Measurements from ENCODE around the gene VDAC1. TPM values are rescaled to one million over a fixed set of nuclear protein-coding genes. Genes with fewer than 3 reads are reported as not detected.
"Not testable (repeated sequence)": the region's sequence is repeated elsewhere in the genome, so short reads cannot be mapped to it uniquely, and the experiment has no call there.

The VDAC1 gene
- total RNA-seq, 1 donor from 2014 or later: 501 TPM

- H3K27me3 ChIP-seq (ENCODE audit: low read depth): no peaks in the 10 kb centered on the region
- DNase-seq: no peak
- intact Hi-C loops (cut with micrococcal nuclease): no loop called here
- no peaks in the 10 kb centered on the region for H3K9me3 ChIP-seq (replicated peaks)
- H3K27ac ChIP-seq (replicated peaks): no peak overlapping the region
- TF ChIP-seq CTCF (IDR thresholded peaks at IDR 0.05; ENCODE audit: borderline replicate concordance): no peak
- no peaks in the 10 kb centered on the region for H3K4me1 ChIP-seq
- H3K4me3 ChIP-seq: no peak overlapping the region
- H3K36me3 ChIP-seq: no peaks in the 10 kb centered on the region
Observed at GRCh38 chr5:134038138-134038537, 33.4 kb upstream of the VDAC1 start.

DNA sequence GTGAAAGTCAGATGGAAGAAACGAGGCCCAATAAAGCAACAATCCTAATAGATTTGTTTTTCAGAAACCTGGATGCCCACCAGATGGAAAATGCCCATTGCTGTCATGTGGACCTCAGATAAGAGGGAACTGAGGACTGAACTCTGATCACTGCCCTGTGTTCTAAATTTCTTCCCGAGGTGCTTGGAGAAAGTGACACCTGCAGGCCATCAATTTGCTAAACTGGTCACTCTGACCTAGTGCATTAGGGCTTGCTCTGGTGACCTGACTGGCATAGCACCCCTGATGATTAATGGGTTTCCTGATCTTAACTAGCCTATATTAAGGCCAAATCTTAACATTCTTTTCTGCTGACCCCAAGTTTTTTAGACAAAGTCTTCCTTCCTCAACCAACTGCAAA, 32.4 kb upstream of the VDAC1 start:
- intact Hi-C loops (cut with micrococcal nuclease): no loop called here

GRCh38 chr5:134034326-134034725, 29.6 kb upstream of the VDAC1 start:
- TF ChIP-seq CTCF (IDR thresholded peaks at IDR 0.05; ENCODE audit: borderline replicate concordance): no peak
- Histone ChIP-seq H3K36me3 (no peaks in the 10 kb centered on the region), H3K4me3 (no peak overlapping the region), H3K4me1 (no peaks in the 10 kb centered on the region), H3K27ac (replicated peaks) (no peak overlapping the region), H3K27me3 (ENCODE audit: low read depth) (no peaks in the 10 kb centered on the region), H3K9me3 (replicated peaks) (no peaks in the 10 kb centered on the region)
- no peak for DNase-seq
- intact Hi-C loops (cut with micrococcal nuclease): no loop called here

More for the DNA sequence above, 32.4 kb upstream of the VDAC1 start:
- Histone ChIP-seq H3K36me3 (no peaks in the 10 kb centered on the region), H3K27me3 (ENCODE audit: low read depth) (no peaks in the 10 kb centered on the region), H3K27ac (replicated peaks) (no peak overlapping the region), H3K9me3 (replicated peaks) (no peaks in the 10 kb centered on the region), H3K4me3 (no peak overlapping the region), H3K4me1 (no peaks in the 10 kb centered on the region)
- TF ChIP-seq CTCF (IDR thresholded peaks at IDR 0.05; ENCODE audit: borderline replicate concordance): no peak
- no peak for DNase-seq

DNA sequence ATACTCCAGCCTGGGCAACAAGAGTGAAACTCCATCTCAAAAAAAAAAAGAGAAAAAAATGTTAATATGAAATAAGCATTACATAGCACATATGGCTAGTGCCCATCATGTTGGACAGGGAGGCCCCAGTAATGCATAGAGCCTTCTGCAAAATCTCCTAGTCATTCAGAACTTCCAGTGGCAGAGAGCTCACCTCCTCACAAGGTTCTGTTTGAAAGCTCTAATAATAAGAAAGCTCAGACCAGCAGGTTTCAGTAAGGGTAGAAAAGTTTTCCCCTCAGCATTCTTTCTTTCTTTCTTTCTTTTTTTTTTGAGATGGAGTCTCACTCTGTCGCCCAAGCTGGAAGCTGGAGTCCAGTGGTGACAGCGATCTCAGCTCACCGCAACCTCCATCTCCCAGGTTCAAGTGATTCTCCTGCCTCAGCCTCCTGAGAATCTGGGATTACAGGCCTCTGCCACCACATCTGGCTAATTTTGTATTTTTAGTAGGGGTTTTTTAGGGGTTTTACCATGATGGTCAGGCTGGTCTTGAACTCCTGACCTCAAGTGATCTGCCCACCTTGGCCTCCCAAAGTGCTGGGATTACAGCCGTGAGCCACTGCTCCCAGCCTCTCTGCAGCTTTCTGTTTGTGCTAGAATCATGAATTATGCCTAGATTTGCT, 25.7 kb upstream of the VDAC1 start:
- DNase-seq; H3K9me3 ChIP-seq (replicated peaks); H3K36me3 ChIP-seq; intact Hi-C loops (cut with micrococcal nuclease); H3K27me3 ChIP-seq (ENCODE audit: low read depth); H3K4me3 ChIP-seq; H3K27ac ChIP-seq (replicated peaks); H3K4me1 ChIP-seq: not testable (repeated sequence)

GRCh38 chr5:134029156-134029555, 24.4 kb upstream of the VDAC1 start:
- no peaks in the 10 kb centered on the region for H3K27me3 ChIP-seq (ENCODE audit: low read depth)
- H3K9me3 ChIP-seq (replicated peaks): no peaks in the 10 kb centered on the region
- no peaks in the 10 kb centered on the region for H3K4me1 ChIP-seq
- no peak overlapping the region for H3K27ac ChIP-seq (replicated peaks)
- no peak for TF ChIP-seq CTCF (IDR thresholded peaks at IDR 0.05; ENCODE audit: borderline replicate concordance)
- intact Hi-C loops (cut with micrococcal nuclease): no loop called here
- H3K4me3 ChIP-seq: no peak overlapping the region
- no peak for DNase-seq
- no peaks in the 10 kb centered on the region for H3K36me3 ChIP-seq

DNA sequence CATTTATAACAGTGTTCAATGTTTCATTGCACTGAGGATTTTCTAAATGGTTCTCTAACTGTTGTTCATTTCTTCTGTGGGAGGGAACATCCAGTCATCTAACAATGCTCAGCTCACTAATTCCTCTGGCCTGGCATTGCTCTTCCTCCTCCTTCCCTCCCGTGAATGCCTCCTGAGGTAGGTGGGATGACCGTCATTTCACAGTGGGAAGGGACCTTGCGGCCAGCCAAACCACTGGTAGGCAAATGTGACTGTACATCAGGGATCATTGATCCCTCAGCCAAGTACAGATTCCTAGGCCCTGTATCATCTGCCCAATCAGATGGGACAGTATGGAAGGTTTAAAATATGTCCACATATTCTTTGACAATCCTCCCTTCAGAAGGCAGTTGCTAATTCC, 23.7 kb upstream of the VDAC1 start:
- Histone ChIP-seq H3K27me3 (ENCODE audit: low read depth) (no peaks in the 10 kb centered on the region), H3K4me1 (no peaks in the 10 kb centered on the region), H3K27ac (replicated peaks) (no peak overlapping the region), H3K36me3 (no peaks in the 10 kb centered on the region), H3K9me3 (replicated peaks) (no peaks in the 10 kb centered on the region), H3K4me3 (no peak overlapping the region)
- intact Hi-C loops (cut with micrococcal nuclease): no loop called here
- DNase-seq: no peak
- TF ChIP-seq CTCF (IDR thresholded peaks at IDR 0.05; ENCODE audit: borderline replicate concordance): no peak
